Adipocyte (in vitro differentiated cells): ENCODE data around the gene ZNF516.
A peak's percentile ranks its signal among the peaks of the same experiment; 100 is the strongest.

Experiments used
- DNase-seq: peaks from one replicate; pipeline ENCODE4 v3.0.0-alpha.2; 2015; ENCODE audit warnings: low read depth
- H3K27me3 ChIP-seq: replicated peaks from 2 replicates; pipeline ENCODE4 v1.7.0; 2013; ENCODE audit warnings: mild to moderate bottlenecking, low read length, moderate library complexity; ENCODE audit not compliant: control insufficient read depth, insufficient read depth
- H3K36me3 ChIP-seq: 2 replicates; pipeline ENCODE4 v1.7.0; 2013; ENCODE audit warnings: low read length, mild to moderate bottlenecking, moderate library complexity; ENCODE audit not compliant: control insufficient read depth, insufficient read depth, severe bottlenecking
- H3K4me1 ChIP-seq: 2 replicates; pipeline ENCODE4 v1.7.0; 2013; ENCODE audit warnings: mild to moderate bottlenecking, low read length, moderate library complexity; ENCODE audit not compliant: control insufficient read depth, insufficient read depth
- H3K4me3 ChIP-seq: 2 replicates; pipeline ENCODE4 v1.7.0; 2013; ENCODE audit warnings: mild to moderate bottlenecking, low read length, moderate library complexity
- H3K9ac ChIP-seq: 2 replicates; pipeline ENCODE4 v1.7.0; 2013; ENCODE audit warnings: mild to moderate bottlenecking, low read length, moderate library complexity
- H3K9me3 ChIP-seq: 2 replicates; pipeline ENCODE4 v1.7.0; 2013; ENCODE audit warnings: mild to moderate bottlenecking, low read length, moderate library complexity; ENCODE audit not compliant: control insufficient read depth

Gene ZNF516

DNA sequence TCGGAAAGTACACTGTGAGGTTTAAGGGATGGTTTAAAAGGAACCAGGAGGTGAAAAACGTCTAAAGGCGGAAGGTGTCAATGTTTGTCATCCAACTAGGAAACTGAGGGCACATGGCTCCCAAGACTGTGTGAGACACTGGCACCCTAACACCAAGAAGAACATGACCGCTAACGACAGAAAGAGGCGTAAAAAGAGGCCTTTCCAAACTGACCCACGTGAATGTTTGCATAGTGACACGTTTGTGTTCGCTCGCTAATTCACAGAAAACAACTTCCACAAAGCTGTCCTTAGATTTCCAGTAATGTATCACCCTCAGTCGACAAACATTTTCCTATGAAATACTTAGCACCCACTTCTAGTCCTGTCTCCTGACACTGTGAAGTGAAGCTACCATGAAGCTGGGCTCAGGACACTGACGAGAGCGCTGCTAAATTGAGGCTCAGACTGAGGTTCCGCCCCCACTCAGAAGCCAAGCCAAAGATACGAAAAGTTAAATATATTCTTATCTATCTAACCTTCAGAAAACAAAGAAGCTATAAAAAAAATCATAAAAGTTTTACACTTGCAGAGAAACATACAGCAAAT lies 86.5 kb downstream of the ZNF516 start:
- H3K36me3 ChIP-seq = no peaks in the 10 kb centered on the region
- H3K27me3 ChIP-seq = no peaks in the 10 kb centered on the region
- H3K9ac ChIP-seq = no peak overlapping the region
- peaks cover 29% of the 10 kb centered on the region for H3K4me1 ChIP-seq
- no peak for DNase-seq
- no peak overlapping the region for H3K4me3 ChIP-seq
- no peaks in the 10 kb centered on the region for H3K9me3 ChIP-seq

DNA sequence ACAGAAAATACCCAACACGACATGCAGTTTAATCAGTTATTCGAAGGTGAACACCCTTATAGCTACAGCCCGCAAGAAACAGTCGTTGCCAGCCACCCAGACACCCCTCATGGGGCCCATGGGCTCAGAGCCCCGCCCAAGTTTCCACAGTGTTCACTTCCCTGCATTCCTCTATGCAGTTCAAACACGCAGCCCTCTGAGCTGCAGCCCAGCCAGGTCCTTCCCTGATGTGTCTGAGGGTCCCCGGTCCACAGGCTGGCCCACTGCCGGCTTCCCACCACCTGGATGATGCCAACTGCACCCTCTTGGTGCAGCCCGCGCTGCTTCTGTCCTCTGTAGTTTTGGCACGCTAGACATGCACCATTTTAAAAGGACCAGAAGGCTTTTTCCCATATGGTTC lies 87.4 kb downstream of the ZNF516 start:
- DNase-seq = no peak
- H3K9ac ChIP-seq = no peak overlapping the region
- H3K36me3 ChIP-seq = no peaks in the 10 kb centered on the region
- H3K4me3 ChIP-seq = no peak overlapping the region
- no peaks in the 10 kb centered on the region for H3K9me3 ChIP-seq
- H3K4me1 ChIP-seq = peaks cover 20% of the 10 kb centered on the region
- no peaks in the 10 kb centered on the region for H3K27me3 ChIP-seq

DNA sequence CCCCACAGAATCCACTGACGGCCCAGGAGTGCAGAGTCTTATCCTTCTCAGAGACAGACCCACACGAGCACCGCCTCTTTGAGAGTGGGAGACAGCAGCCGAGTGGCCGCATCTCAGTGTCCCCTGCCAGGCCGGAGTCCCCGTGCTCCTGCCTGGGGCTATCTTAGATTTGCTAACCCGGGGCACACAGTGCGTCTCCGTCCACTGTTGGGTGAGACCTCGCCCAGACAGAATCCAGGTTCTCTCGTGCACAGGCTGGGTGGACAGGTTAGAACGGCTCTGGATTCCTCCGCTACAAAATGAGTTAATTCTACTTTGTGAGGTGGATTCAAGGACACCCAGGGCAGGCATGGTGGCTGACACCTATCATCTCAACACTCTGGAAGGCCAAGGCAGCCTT lies 88.3 kb downstream of the ZNF516 start:
- Histone ChIP-seq H3K36me3 (no peaks in the 10 kb centered on the region), H3K27me3 (no peaks in the 10 kb centered on the region), H3K9me3 (no peaks in the 10 kb centered on the region), H3K9ac (no peak overlapping the region), H3K4me3 (no peak overlapping the region), H3K4me1 (peaks cover 11% of the 10 kb centered on the region)
- DNase-seq = no peak

DNA sequence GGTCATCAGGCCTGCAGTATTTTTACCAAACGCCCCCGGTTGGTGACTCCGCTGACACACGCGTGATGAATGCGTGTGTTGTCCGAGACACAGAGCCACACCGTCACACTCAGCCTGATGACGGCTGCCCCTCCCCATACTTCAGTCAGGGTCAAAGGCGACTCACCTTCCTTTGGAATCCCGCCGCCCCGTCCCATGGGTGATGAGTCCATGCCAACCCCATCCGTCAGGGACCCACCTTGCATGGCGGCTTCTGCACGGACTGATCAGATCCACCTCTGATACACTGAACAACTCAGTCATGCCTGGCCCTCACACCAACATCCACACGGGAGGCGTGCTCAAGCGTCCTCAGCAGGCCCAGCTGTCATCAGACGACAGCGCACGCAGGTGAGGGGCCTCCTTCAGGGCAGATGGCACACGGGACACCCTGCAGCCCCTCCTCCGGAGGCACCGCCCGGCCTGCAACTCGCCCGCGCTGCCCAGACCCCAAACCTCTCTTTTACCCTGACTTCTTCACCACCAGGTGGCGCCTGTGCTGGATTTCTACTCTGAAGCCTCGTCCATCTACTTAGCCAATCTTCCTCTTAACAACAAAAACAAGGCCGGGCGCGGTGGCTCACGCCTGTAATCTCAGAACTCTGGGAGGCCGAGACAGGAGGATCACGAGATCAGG lies 89.2 kb downstream of the ZNF516 start:
- no peak overlapping the region for H3K9ac ChIP-seq
- H3K27me3 ChIP-seq = no peaks in the 10 kb centered on the region
- no peak overlapping the region for H3K4me3 ChIP-seq
- peak; percentile 77 for DNase-seq
- no peaks in the 10 kb centered on the region for H3K36me3 ChIP-seq
- H3K9me3 ChIP-seq = no peaks in the 10 kb centered on the region
- peaks cover 8% of the 10 kb centered on the region for H3K4me1 ChIP-seq

DNA sequence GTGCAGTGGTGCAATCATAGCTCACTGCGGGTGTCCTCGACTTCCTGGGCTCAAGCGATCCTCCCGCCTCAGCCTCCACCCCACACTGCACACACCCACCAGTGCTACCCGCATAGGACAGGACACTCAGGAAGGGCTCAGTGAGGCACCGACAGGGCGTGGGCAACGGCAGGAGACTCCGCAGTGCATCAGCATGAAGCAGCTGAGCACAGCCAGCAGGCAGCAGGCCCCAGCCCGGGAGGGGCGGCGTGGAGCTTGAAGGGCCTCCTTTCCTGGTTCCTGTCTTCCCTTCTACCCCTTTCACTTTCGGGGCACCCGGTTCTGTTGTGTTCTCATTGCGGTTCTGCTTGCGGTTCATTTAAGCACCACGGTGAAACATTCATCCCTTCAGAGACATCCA lies 89.8 kb downstream of the ZNF516 start:
- H3K36me3 ChIP-seq = no peaks in the 10 kb centered on the region
- no peaks in the 10 kb centered on the region for H3K9me3 ChIP-seq
- no peak for DNase-seq
- no peak overlapping the region for H3K9ac ChIP-seq
- peaks cover 11% of the 10 kb centered on the region for H3K4me1 ChIP-seq
- H3K27me3 ChIP-seq = no peaks in the 10 kb centered on the region
- no peak overlapping the region for H3K4me3 ChIP-seq

DNA sequence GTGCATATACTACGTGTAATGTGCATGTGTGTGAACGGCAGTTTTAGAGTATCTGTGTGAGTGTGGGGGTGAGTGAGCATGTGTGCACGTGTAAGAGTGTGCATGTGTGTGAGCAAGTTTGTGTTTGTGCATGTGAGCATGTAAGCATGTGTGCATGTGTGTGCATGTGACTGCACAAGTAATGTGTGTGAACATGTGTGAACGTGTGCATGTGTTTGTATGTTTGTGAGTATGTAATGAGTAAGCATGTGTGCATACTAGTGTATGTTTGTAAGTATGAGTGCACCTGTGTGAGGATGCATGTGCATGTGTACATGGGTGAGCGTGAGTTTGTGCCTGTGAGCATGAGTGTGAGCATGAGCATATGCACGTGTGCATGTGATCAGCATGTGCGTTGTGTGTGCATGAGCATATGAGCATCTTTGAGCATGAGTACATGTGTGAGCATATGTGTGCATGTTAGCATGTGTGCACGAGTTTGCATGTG lies 90.7 kb downstream of the ZNF516 start:
- Histone ChIP-seq H3K9me3 (no peaks in the 10 kb centered on the region), H3K4me1 (peaks cover 11% of the 10 kb centered on the region), H3K9ac (no peak overlapping the region), H3K27me3 (no peaks in the 10 kb centered on the region), H3K36me3 (no peaks in the 10 kb centered on the region), H3K4me3 (no peak overlapping the region)
- DNase-seq = no peak

DNA sequence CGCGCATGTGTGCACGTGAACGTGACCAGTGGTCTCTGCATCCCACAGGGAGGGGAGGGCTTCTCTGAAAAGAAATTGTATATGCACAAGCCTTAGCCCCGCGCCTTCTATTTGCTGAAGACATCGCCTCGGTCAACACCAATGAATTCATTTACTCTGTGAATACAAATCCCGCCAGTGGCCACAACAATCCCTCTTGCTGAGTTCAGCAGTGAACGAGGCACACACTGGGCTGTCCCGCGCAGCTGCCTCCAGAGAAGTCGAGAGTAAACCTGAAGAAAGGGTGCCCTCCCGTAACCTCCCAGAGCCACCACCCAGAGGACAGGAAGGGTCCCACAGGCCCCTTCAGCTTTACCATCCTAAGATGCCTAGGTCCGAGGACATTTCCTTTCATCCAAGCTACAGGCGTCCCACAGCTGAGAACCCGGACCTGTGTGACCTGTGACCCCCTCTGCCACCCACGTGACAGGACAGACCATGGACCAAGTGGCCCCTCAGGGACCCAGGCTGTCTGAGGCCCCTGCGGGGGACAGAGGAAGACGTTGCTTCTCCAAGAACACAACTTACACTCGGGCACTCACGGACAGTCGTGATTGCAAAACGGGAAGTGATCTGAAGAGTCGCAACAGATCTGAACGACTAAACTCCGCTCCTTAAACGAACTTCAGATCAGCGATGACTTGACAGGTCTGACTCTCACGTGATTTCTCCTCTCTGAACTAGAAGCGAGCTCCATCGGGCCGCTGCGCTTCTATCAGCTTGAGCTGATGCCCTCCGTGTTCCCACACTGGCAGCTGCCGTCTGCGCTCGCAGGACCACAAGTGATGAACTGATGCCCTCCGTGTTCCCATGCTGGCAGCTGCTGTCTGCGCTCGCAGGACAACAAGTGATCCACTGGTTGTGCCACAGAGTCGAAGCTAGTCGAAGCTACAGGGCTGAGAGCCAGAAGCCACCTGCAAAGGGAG lies 92.7 kb downstream of the ZNF516 start:
- Histone ChIP-seq H3K4me1 (peaks cover 16% of the 10 kb centered on the region), H3K4me3 (no peak overlapping the region), H3K27me3 (no peaks in the 10 kb centered on the region), H3K36me3 (no peaks in the 10 kb centered on the region), H3K9ac (no peak overlapping the region), H3K9me3 (no peaks in the 10 kb centered on the region)
- no peak for DNase-seq

DNA sequence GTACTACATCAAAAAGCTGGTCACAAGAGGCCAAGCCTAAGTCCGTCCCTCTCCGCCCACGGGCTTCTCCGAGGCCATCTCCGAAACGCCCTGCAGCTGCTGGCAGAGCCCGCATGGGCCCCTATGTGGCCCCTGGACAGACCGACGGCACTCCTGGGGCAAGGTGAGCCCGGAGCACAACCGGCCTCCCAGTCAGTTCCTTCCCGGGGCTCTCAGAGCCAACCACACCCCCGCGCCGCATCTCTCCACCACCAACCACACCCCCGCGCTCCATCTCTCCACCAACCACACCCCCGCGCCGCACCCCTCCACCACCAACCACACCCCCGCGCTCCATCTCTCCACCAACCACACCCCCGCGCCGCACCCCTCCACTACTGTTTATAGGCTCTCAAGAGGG lies 93.5 kb downstream of the ZNF516 start:
- no peak overlapping the region for H3K9ac ChIP-seq
- H3K36me3 ChIP-seq = no peaks in the 10 kb centered on the region
- no peaks in the 10 kb centered on the region for H3K9me3 ChIP-seq
- no peak for DNase-seq
- peaks cover 16% of the 10 kb centered on the region for H3K4me1 ChIP-seq
- no peaks in the 10 kb centered on the region for H3K27me3 ChIP-seq
- no peak overlapping the region for H3K4me3 ChIP-seq

DNA sequence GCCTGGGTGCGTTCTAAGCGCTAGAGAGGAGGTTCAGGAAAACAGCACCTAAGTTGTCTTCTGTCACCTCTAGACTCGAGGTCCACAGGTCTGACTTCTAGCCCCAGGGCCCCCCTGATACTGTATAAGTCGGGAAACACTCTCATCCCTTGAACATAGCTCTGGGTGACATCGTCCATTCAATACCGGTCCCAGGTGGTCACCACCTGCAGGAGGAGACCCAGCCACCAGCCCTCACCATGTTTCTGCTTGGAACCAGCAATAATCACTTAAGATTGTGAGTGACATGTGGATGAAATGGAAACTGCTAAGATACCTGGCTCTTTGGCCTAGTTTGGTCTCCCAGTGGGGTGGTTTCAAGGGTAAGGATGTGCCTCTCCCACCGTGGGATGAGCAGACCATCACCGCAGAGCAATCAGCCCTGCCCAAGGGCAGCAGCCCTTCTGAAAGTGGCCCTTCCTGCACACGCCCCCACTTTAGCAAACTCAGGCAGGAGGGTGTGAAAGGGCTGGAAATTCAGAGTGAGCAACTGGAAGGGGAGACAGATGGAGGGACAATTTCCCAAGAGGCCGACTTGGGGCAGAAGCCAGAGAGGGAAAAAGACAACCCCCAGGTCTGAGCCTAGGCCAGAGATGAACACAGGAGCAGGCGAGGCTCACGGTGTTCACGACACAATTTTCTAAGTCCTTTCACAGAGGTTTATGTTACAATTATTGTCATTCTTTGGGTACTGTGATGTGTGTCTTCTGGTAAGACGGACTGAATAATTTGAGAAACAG lies 95.2 kb downstream of the ZNF516 start:
- Histone ChIP-seq H3K9me3 (no peaks in the 10 kb centered on the region), H3K27me3 (no peaks in the 10 kb centered on the region), H3K4me3 (no peak overlapping the region), H3K36me3 (peaks cover 6% of the 10 kb centered on the region), H3K4me1 (peaks cover 16% of the 10 kb centered on the region), H3K9ac (no peak overlapping the region)
- DNase-seq = no peak

DNA sequence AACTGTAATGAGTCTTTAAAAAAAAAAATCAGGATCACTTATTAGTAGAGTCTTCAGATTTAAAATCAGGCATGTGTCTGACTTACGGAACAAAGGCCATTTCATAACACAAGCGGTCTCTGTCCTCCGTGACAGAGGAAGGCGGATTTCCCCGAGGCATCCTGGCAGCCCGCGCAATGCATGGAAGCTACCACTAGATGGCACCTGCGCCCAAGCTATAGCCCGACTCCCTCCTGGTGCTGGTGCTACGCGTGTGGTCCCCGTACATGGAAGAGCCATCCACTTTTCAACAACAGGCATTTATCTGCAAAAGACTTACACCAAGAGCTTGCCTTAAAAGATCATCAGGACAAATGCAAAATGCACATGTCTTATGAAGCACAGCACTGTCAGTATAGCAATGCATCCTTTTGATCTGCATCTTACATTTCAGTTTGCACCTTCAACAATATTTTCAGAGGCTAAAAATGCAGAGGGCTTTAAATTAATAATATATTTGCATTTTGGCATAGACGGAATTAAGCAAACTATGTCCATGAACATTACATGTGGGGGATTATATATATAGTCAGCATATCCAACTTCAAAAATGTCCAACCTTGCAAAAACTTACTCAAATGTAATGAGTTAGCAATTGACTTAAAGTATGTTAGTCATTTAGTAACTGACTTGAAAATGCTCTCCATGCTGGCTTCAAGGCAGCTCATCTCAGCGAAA lies 96.0 kb downstream of the ZNF516 start:
- no peaks in the 10 kb centered on the region for H3K27me3 ChIP-seq
- no peaks in the 10 kb centered on the region for H3K9me3 ChIP-seq
- no peak overlapping the region for H3K9ac ChIP-seq
- H3K4me1 ChIP-seq = peaks cover 16% of the 10 kb centered on the region
- peak; percentile 88 for DNase-seq
- H3K36me3 ChIP-seq = peaks cover 6% of the 10 kb centered on the region
- no peak overlapping the region for H3K4me3 ChIP-seq
